Trophoblast cell (in vitro differentiated cells and primary cell): Measurements from ENCODE around the gene TTYH2.
"Not testable (repeated sequence)": the region's sequence is repeated elsewhere in the genome, so short reads cannot be mapped to it uniquely, and the experiment has no call there.

ENCODE experiments used
- DNase-seq, 2 donors: peaks; one replicate each; pipeline ENCODE4 v3.0.0-alpha.2; 2016
- H2AFZ ChIP-seq: 2 replicates; pipeline ENCODE4 v1.6.1; 2013; ENCODE audit warnings: low read length, moderate library complexity, mild to moderate bottlenecking; ENCODE audit not compliant: insufficient read depth, poor library complexity
- H2AK5ac ChIP-seq: 2 replicates; pipeline ENCODE4 v1.6.1; 2013; ENCODE audit warnings: mild to moderate bottlenecking, low read length
- H2BK120ac ChIP-seq: 2 replicates; pipeline ENCODE4 v1.6.1; 2013; ENCODE audit warnings: low read length, mild to moderate bottlenecking, moderate library complexity; ENCODE audit not compliant: insufficient read depth, poor library complexity
- H2BK12ac ChIP-seq: 2 replicates; pipeline ENCODE4 v1.6.1; 2013; ENCODE audit warnings: mild to moderate bottlenecking, low read length, moderate library complexity
- H2BK5ac ChIP-seq: 2 replicates; pipeline ENCODE4 v1.6.1; 2013; ENCODE audit warnings: low read length, low read depth, moderate library complexity, mild to moderate bottlenecking; ENCODE audit not compliant: poor library complexity
- H3K14ac ChIP-seq: 2 replicates; pipeline ENCODE4 v1.6.1; 2013; ENCODE audit warnings: mild to moderate bottlenecking, low read length
- H3K18ac ChIP-seq: 2 replicates; pipeline ENCODE4 v1.6.1; 2013; ENCODE audit warnings: mild to moderate bottlenecking, low read length
- H3K23ac ChIP-seq: 2 replicates; pipeline ENCODE4 v1.6.1; 2013; ENCODE audit warnings: low read length
- H3K27ac ChIP-seq: 2 replicates; pipeline ENCODE4 v1.5.1; 2013; ENCODE audit warnings: low read depth, mild to moderate bottlenecking, inconsistent platforms, low read length, moderate library complexity
- H3K27me3 ChIP-seq: 2 replicates; pipeline ENCODE4 v1.6.1; 2013; ENCODE audit warnings: inconsistent platforms, mild to moderate bottlenecking, low read length, moderate library complexity; ENCODE audit not compliant: insufficient read depth
- H3K36me3 ChIP-seq, 2 experiments: 1 replicate in 1 of 2; 2 replicates in 1 of 2; pipeline ENCODE4 v1.6.1; 2013; ENCODE audit warnings: low read length in 2 of 2, mild to moderate bottlenecking in 2 of 2, moderate library complexity in 1 of 2; ENCODE audit not compliant: insufficient read depth in 2 of 2, control insufficient read depth in 1 of 2
- H3K4ac ChIP-seq: 2 replicates; pipeline ENCODE4 v1.6.1; 2013; ENCODE audit warnings: low read depth, mild to moderate bottlenecking, low read length, moderate library complexity
- H3K4me1 ChIP-seq, 2 experiments: 1 replicate in 1 of 2; 2 replicates in 1 of 2; pipeline ENCODE4 v1.6.1; 2013; ENCODE audit warnings: low read length in 2 of 2, mild to moderate bottlenecking in 2 of 2, moderate library complexity in 1 of 2; ENCODE audit not compliant: insufficient read depth in 2 of 2, control insufficient read depth in 1 of 2
- H3K4me2 ChIP-seq: 2 replicates; pipeline ENCODE4 v1.6.1; 2013; ENCODE audit warnings: inconsistent platforms, mild to moderate bottlenecking, low read length, moderate library complexity
- H3K4me3 ChIP-seq: 2 replicates; pipeline ENCODE4 v1.5.1; 2013; ENCODE audit warnings: mild to moderate bottlenecking, low read depth, low read length, inconsistent platforms
- H3K79me1 ChIP-seq: one replicate; pipeline ENCODE4 v1.6.1; 2013; ENCODE audit warnings: low read length
- H3K79me2 ChIP-seq: 2 replicates; pipeline ENCODE4 v1.6.1; 2013; ENCODE audit warnings: low read length, mild to moderate bottlenecking; ENCODE audit not compliant: control insufficient read depth, insufficient read depth, poor library complexity
- H3K9ac ChIP-seq: 2 replicates; pipeline ENCODE4 v1.6.1; 2013; ENCODE audit warnings: mild to moderate bottlenecking, low read length
- H3K9me3 ChIP-seq: 2 replicates; pipeline ENCODE4 v1.6.1; 2013; ENCODE audit warnings: low read depth, mild to moderate bottlenecking, control low read depth, inconsistent platforms, low read length; ENCODE audit not compliant: insufficient read depth
- H4K12ac ChIP-seq: 2 replicates; pipeline ENCODE4 v1.6.1; 2013; ENCODE audit warnings: low read depth, mild to moderate bottlenecking, low read length, moderate library complexity
- H4K8ac ChIP-seq: 2 replicates; pipeline ENCODE4 v1.6.1; 2013; ENCODE audit warnings: low read depth, mild to moderate bottlenecking, low read length, moderate library complexity
- H4K91ac ChIP-seq: one replicate; pipeline ENCODE4 v1.6.1; 2013; ENCODE audit warnings: low read depth, mild to moderate bottlenecking, low read length, moderate library complexity
- WGBS: extraction: QIAGEN DNeasy Blood & Tissue Kit; methylation state at CpG from one replicate; pipeline ENCODE4 v1.1.7; 2013; ENCODE audit warnings: missing lambda C conversion rate; ENCODE audit not compliant: insufficient read length, insufficient coverage; ENCODE audit errors: extremely low coverage; 5-methylcytosine and 5-hydroxymethylcytosine counted together

TTYH2 gene

GRCh38 chr17:74259667-74260524 is 46.5 kb downstream of the TTYH2 start:
- Histone ChIP-seq H3K4me1 (no peaks in the 10 kb centered on the region), H2AK5ac (no peak overlapping the region), H4K12ac (no peak overlapping the region), H3K79me2 (no peaks in the 10 kb centered on the region), H3K23ac (no peak overlapping the region), H3K14ac (no peak overlapping the region), H3K4ac (no peak overlapping the region), H3K18ac (no peak overlapping the region), H2BK120ac (no peak overlapping the region), H2BK5ac (no peak overlapping the region), H3K9ac (no peak overlapping the region), H2AFZ (no peak overlapping the region), H3K27ac (no peak overlapping the region), H3K36me3 (no peaks in the 10 kb centered on the region), H4K91ac (no peak overlapping the region), H3K79me1 (no peaks in the 10 kb centered on the region), H3K4me2 (no peak overlapping the region), H3K9me3 (no peaks in the 10 kb centered on the region), H4K8ac (no peak overlapping the region), H3K27me3 (no peaks in the 10 kb centered on the region), H2BK12ac (no peak overlapping the region), H3K4me3 (no peak overlapping the region)
- no peak for DNase-seq
- WGBS: no CpG with 5 or more reads among the region's 21 CpGs

GRCh38 chr17:74260525-74260850 is 47.1 kb downstream of the TTYH2 start:
- Histone ChIP-seq H3K36me3 (no peaks in the 10 kb centered on the region), H2BK5ac (no peak overlapping the region), H2AFZ (no peak overlapping the region), H3K4me2 (no peak overlapping the region), H2AK5ac (no peak overlapping the region), H3K4me3 (no peak overlapping the region), H3K4ac (no peak overlapping the region), H2BK120ac (no peak overlapping the region), H3K79me2 (no peaks in the 10 kb centered on the region), H3K27me3 (no peaks in the 10 kb centered on the region), H3K9ac (no peak overlapping the region), H4K8ac (no peak overlapping the region), H4K12ac (no peak overlapping the region), H3K27ac (no peak overlapping the region), H3K14ac (no peak overlapping the region), H3K23ac (no peak overlapping the region), H3K18ac (no peak overlapping the region), H2BK12ac (no peak overlapping the region), H3K79me1 (no peaks in the 10 kb centered on the region), H3K9me3 (no peaks in the 10 kb centered on the region), H3K4me1 (no peaks in the 10 kb centered on the region), H4K91ac (no peak overlapping the region)
- no peak for DNase-seq
- WGBS: no CpG with 5 or more reads among the region's 6 CpGs

- Histone ChIP-seq H4K12ac (no peak overlapping the region), H3K14ac (no peak overlapping the region), H2AFZ (no peak overlapping the region), H4K8ac (no peak overlapping the region), H3K27me3 (no peaks in the 10 kb centered on the region), H3K79me1 (no peaks in the 10 kb centered on the region), H2AK5ac (no peak overlapping the region), H3K79me2 (no peaks in the 10 kb centered on the region), H4K91ac (no peak overlapping the region), H3K4ac (no peak overlapping the region), H3K27ac (no peak overlapping the region), H3K9ac (no peak overlapping the region), H3K18ac (no peak overlapping the region), H2BK5ac (no peak overlapping the region), H3K4me2 (no peak overlapping the region), H3K9me3 (no peaks in the 10 kb centered on the region), H2BK12ac (no peak overlapping the region), H3K4me1 (no peaks in the 10 kb centered on the region), H3K4me3 (no peak overlapping the region), H2BK120ac (no peak overlapping the region), H3K23ac (no peak overlapping the region), H3K36me3 (no peaks in the 10 kb centered on the region)
- WGBS: no CpG with 5 or more reads among the region's 7 CpGs
- no peak for DNase-seq
These were observed 49.2 kb downstream of the TTYH2 start for GRCh38 chr17:74262601-74263000.

GRCh38 chr17:74267054-74267453 is 53.7 kb downstream of the TTYH2 start:
- H3K23ac ChIP-seq, H2BK5ac ChIP-seq, H3K27ac ChIP-seq, H2AK5ac ChIP-seq, H3K4me2 ChIP-seq, H3K4me1 ChIP-seq, H3K9ac ChIP-seq, H2AFZ ChIP-seq, H4K91ac ChIP-seq, DNase-seq, H3K4me3 ChIP-seq, H3K79me2 ChIP-seq, H4K8ac ChIP-seq, H3K36me3 ChIP-seq, H4K12ac ChIP-seq, H3K9me3 ChIP-seq, H3K18ac ChIP-seq, H3K27me3 ChIP-seq, H3K4ac ChIP-seq, H2BK120ac ChIP-seq, H3K14ac ChIP-seq, H2BK12ac ChIP-seq, H3K79me1 ChIP-seq: not testable (repeated sequence)
- WGBS: no CpG with 5 or more reads among the region's 4 CpGs
